CD4-positive, alpha-beta T cell treated with Interleukin-21 for 1 hour (primary cell): ENCODE measurements around the gene ZC3HAV1.
"Not testable (repeated sequence)": the region's sequence is repeated elsewhere in the genome, so short reads cannot be mapped to it uniquely, and the experiment has no call there.

Source experiments
- DNase-seq: peaks from one replicate; pipeline ENCODE4 v3.0.0-alpha.2; 2020

ZC3HAV1 gene

GRCh38 chr7:139112316-139112715, 2.8 kb upstream of the ZC3HAV1 start:
- no peak for DNase-seq

- DNase-seq = no peak
Observed at GRCh38 chr7:139111811-139112301, 2.3 kb upstream of the ZC3HAV1 start.

- no peak for DNase-seq
Observed at GRCh38 chr7:139111147-139111546, 1.6 kb upstream of the ZC3HAV1 start.

GRCh38 chr7:139109983-139110411, 477 bp upstream of the ZC3HAV1 start:
- no peak for DNase-seq

GRCh38 chr7:139108266-139109187, 993 bp downstream of the ZC3HAV1 start:
- DNase-seq = no peak

- DNase-seq = peak; percentile 51
Observed at GRCh38 chr7:139106959-139107358, 2.6 kb downstream of the ZC3HAV1 start.

- DNase-seq = not testable (repeated sequence)
Observed at GRCh38 chr7:139106227-139106626, 3.3 kb downstream of the ZC3HAV1 start.

- DNase-seq = no peak
Observed at GRCh38 chr7:139105484-139105883, 4.0 kb downstream of the ZC3HAV1 start.

- DNase-seq = peak; percentile 57
Observed at GRCh38 chr7:139104091-139104450, 5.4 kb downstream of the ZC3HAV1 start.

- no peak for DNase-seq
Observed at GRCh38 chr7:139103057-139103815, 6.3 kb downstream of the ZC3HAV1 start.

- DNase-seq = not testable (repeated sequence)
Observed at GRCh38 chr7:139101637-139102158, 7.8 kb downstream of the ZC3HAV1 start.

GRCh38 chr7:139099172-139099947, 10.2 kb downstream of the ZC3HAV1 start:
- DNase-seq = no peak

GRCh38 chr7:139095194-139095659, 14.3 kb downstream of the ZC3HAV1 start:
- peak; percentile 92 for DNase-seq

GRCh38 chr7:139094596-139094995, 14.9 kb downstream of the ZC3HAV1 start:
- peak; percentile 41 for DNase-seq

- no peak for DNase-seq
Observed at GRCh38 chr7:139094030-139094429, 15.5 kb downstream of the ZC3HAV1 start.

GRCh38 chr7:139093512-139093911, 16.0 kb downstream of the ZC3HAV1 start:
- DNase-seq = not testable (repeated sequence)

- DNase-seq = no peak
Observed at GRCh38 chr7:139092090-139092796, 17.3 kb downstream of the ZC3HAV1 start.

GRCh38 chr7:139091677-139091996, 17.9 kb downstream of the ZC3HAV1 start:
- DNase-seq = no peak

GRCh38 chr7:139089118-139089517, 20.4 kb downstream of the ZC3HAV1 start:
- DNase-seq = no peak

- no peak for DNase-seq
Observed at GRCh38 chr7:139088268-139088667, 21.3 kb downstream of the ZC3HAV1 start.

GRCh38 chr7:139087212-139087611, 22.3 kb downstream of the ZC3HAV1 start:
- no peak for DNase-seq

- DNase-seq = no peak
Observed at GRCh38 chr7:139086454-139086853, 23.1 kb downstream of the ZC3HAV1 start.
